Nephron (organoid): ENCODE results near the gene SERPINH1.

Experiments
- H3K27ac Mint-ChIP-seq, 3 experiments: 2 replicates each; pipeline ENCODE4 v1.8.0; 2020; ENCODE audit warnings: mixed read lengths in 3 of 3, mild to moderate bottlenecking in 2 of 3, moderate library complexity in 1 of 3
- H3K27me3 Mint-ChIP-seq: 2 replicates; pipeline ENCODE4 v1.8.0; 2021; ENCODE audit warnings: low read depth, mild to moderate bottlenecking, moderate library complexity, mixed read lengths
- H3K36me3 Mint-ChIP-seq: 2 replicates; pipeline ENCODE4 v1.8.0; 2020; ENCODE audit warnings: low read depth, mixed read lengths
- H3K4me1 Mint-ChIP-seq: 2 replicates; pipeline ENCODE4 v1.8.0; 2020; ENCODE audit warnings: mixed read lengths
- H3K4me3 Mint-ChIP-seq, 3 experiments: 2 replicates each; pipeline ENCODE4 v1.8.0; 2020; ENCODE audit warnings: mild to moderate bottlenecking in 3 of 3, mixed read lengths in 3 of 3, moderate library complexity in 2 of 3
- H3K9me3 Mint-ChIP-seq: 2 replicates; pipeline ENCODE4 v1.8.0; 2020; ENCODE audit warnings: mixed read lengths
- CTCF ChIP-seq, 3 experiments: fragments of 200-600 bp; sonication (generic); IDR thresholded peaks; one replicate each; pipeline ENCODE4 v1.5.0; 2021; ENCODE audit warnings: antibody characterized with exemption in 3 of 3; ENCODE audit not compliant: unreplicated experiment in 3 of 3

The SERPINH1 gene

GRCh38 chr11:75555079-75555811, 6.8 kb upstream of the SERPINH1 start:
- Mint-ChIP-seq H3K36me3 (no peaks in the 10 kb centered on the region), H3K9me3 (no peaks in the 10 kb centered on the region)
- no peak for TF ChIP-seq CTCF (IDR thresholded peaks at IDR 0.05; ENCODE audit: unreplicated experiment in 3 of 3)

GRCh38 chr11:75556275-75556674, 5.8 kb upstream of the SERPINH1 start:
- TF ChIP-seq CTCF (IDR thresholded peaks at IDR 0.05; ENCODE audit: unreplicated experiment in 3 of 3): no peak
- Mint-ChIP-seq H3K4me3 (no peak overlapping the region), H3K27me3 (no peaks in the 10 kb centered on the region), H3K27ac (peak overlapping the region; percentile 81 to 100 (median 99)), H3K4me1 (peaks cover 68% of the 10 kb centered on the region), H3K36me3 (no peaks in the 10 kb centered on the region), H3K9me3 (no peaks in the 10 kb centered on the region)

More at GRCh38 chr11:75555079-75555811, 6.8 kb upstream of the SERPINH1 start:
- Mint-ChIP-seq H3K4me3 (peak overlapping the region; percentile 2 to 59 (median 17)), H3K27ac (peak overlapping the region; percentile 92 to 96 (median 94)), H3K4me1 (peaks cover 61% of the 10 kb centered on the region), H3K27me3 (no peaks in the 10 kb centered on the region)

- Mint-ChIP-seq H3K27ac (peak overlapping the region; percentile 99 to 100 (median 100)), H3K27me3 (peaks cover 4% of the 10 kb centered on the region), H3K9me3 (no peaks in the 10 kb centered on the region), H3K4me1 (peaks cover 68% of the 10 kb centered on the region), H3K36me3 (no peaks in the 10 kb centered on the region), H3K4me3 (peak overlapping the region in 1 of 3 experiments; percentile 55)
- no peak for TF ChIP-seq CTCF (IDR thresholded peaks at IDR 0.05; ENCODE audit: unreplicated experiment in 3 of 3)
These were observed 4.2 kb upstream of the SERPINH1 start for GRCh38 chr11:75557666-75558494.

GRCh38 chr11:75558939-75559843, 2.9 kb upstream of the SERPINH1 start:
- Mint-ChIP-seq H3K4me3 (peak overlapping the region; percentile 64 to 99 (median 66)), H3K9me3 (no peaks in the 10 kb centered on the region), H3K27ac (peak overlapping the region; percentile 99 to 100 (median 100)), H3K4me1 (peaks cover 66% of the 10 kb centered on the region), H3K27me3 (peaks cover 4% of the 10 kb centered on the region), H3K36me3 (no peaks in the 10 kb centered on the region)
- TF ChIP-seq CTCF (IDR thresholded peaks at IDR 0.05; ENCODE audit: unreplicated experiment in 3 of 3): no peak

- H3K4me3 Mint-ChIP-seq: peak overlapping the region; percentile 99
These were observed 1.4 kb upstream of the SERPINH1 start for GRCh38 chr11:75560644-75561043.

More at GRCh38 chr11:75560644-75561043, 1.4 kb upstream of the SERPINH1 start:
- Mint-ChIP-seq H3K9me3 (no peaks in the 10 kb centered on the region), H3K27ac (peak overlapping the region; percentile 100), H3K27me3 (peaks cover 4% of the 10 kb centered on the region), H3K36me3 (peaks cover 2% of the 10 kb centered on the region), H3K4me1 (peaks cover 65% of the 10 kb centered on the region)
- TF ChIP-seq CTCF (IDR thresholded peaks at IDR 0.05; ENCODE audit: unreplicated experiment in 3 of 3): no peak
